HG02840 (cell line): Measurements from ENCODE around the gene PCID2.

Source experiments
- ATAC-seq: cut with Tn5 transposase; IDR thresholded peaks from one replicate; pipeline ENCODE4 v1.9.1; 2021; ENCODE audit warnings: mild to moderate bottlenecking, moderate library complexity, moderate number of reproducible peaks; ENCODE audit not compliant: unreplicated experiment, low FRiP score

Gene PCID2

GRCh38 chr13:113151745-113152690 lies 56.5 kb downstream of the PCID2 start:
- no peak for ATAC-seq

GRCh38 chr13:113150550-113151365 lies 57.7 kb downstream of the PCID2 start:
- no peak for ATAC-seq

- no peak for ATAC-seq
Observed at GRCh38 chr13:113149711-113150549, 58.5 kb downstream of the PCID2 start.

- ATAC-seq, result no peak
Observed at GRCh38 chr13:113148940-113149503, 59.4 kb downstream of the PCID2 start.

GRCh38 chr13:113148407-113148806 lies 60.1 kb downstream of the PCID2 start:
- no peak for ATAC-seq

GRCh38 chr13:113147206-113147605 lies 61.3 kb downstream of the PCID2 start:
- no peak for ATAC-seq

GRCh38 chr13:113146750-113147149 lies 61.7 kb downstream of the PCID2 start:
- ATAC-seq, result no peak

GRCh38 chr13:113145911-113146598 lies 62.4 kb downstream of the PCID2 start:
- no peak for ATAC-seq

- ATAC-seq, result no peak
Observed at GRCh38 chr13:113145496-113145895, 63.0 kb downstream of the PCID2 start.

- ATAC-seq, result no peak
Observed at GRCh38 chr13:113144255-113144629, 64.2 kb downstream of the PCID2 start.

- no peak for ATAC-seq
Observed at GRCh38 chr13:113143466-113144254, 64.8 kb downstream of the PCID2 start.

- ATAC-seq, result no peak
Observed at GRCh38 chr13:113142876-113143275, 65.6 kb downstream of the PCID2 start.

GRCh38 chr13:113141601-113141970 lies 66.9 kb downstream of the PCID2 start:
- no peak for ATAC-seq

- no peak for ATAC-seq
Observed at GRCh38 chr13:113140677-113141600, 67.5 kb downstream of the PCID2 start.

- no peak for ATAC-seq
Observed at GRCh38 chr13:113139577-113139976, 68.9 kb downstream of the PCID2 start.

GRCh38 chr13:113138792-113139551 lies 69.5 kb downstream of the PCID2 start:
- no peak for ATAC-seq

GRCh38 chr13:113137691-113138298 lies 70.7 kb downstream of the PCID2 start:
- ATAC-seq, result no peak
